Measurements from ENCODE around the gene RSPO3. TPM values are rescaled to one million over a fixed set of nuclear protein-coding genes. Genes with fewer than 3 reads are reported as not detected.

Gene RSPO3
- polyA plus RNA-seq, 2 of the 4 experiments (the other 2 are of a cell fraction) = 32.4 to 128 TPM

- DNase-seq (ENCODE audit: low read depth in 1 of 2, low spot score in 1 of 2) (peak in 1 of 2 experiments; percentile 27), ATAC-seq (peak; percentile 5 to 12; a peak in 3 of 6 replicates), FAIRE-seq (no peak)
- H3K4me2 ChIP-seq = peak overlapping the region; percentile 92
- peak overlapping the region; percentile 98 to 100 for H3K27ac ChIP-seq
- TF ChIP-seq MAX (IDR thresholded peaks at IDR 0.05) = peak; percentile 23; the same call in 1 of the 2 replicates
- no peak for TF ChIP-seq MAZ (IDR thresholded peaks at IDR 0.05; ENCODE audit: borderline replicate concordance, low read depth, low read length)
- 0 out of 2 replicates have a peak, but pooled peaks have one; percentile 7 for TF ChIP-seq POLR2A (IDR thresholded peaks at IDR 0.05; ENCODE audit: low read length)
- CTCF ChIA-PET = interaction anchor here (0.6 to 2.6 kb wide), 12 partner anchors 10 to 760 kb away, joined by 3 to 12 read pairs (median 4); no protein-coding TSS in a partner anchor
- 2% methylated on average over 9 of the region's 37 CpGs for WGBS (ENCODE audit: missing lambda C conversion rate)
- POLR2A ChIA-PET = interaction anchor here (0.5 to 1.5 kb wide), 2 partner anchors 18 to 591 kb away, joined by 3 to 12 read pairs; no protein-coding TSS in a partner anchor
- peak overlapping the region; percentile 90 for H3K4me3 ChIP-seq
- peaks cover 33% of the 10 kb centered on the region for H3K4me1 ChIP-seq
- no peaks in the 10 kb centered on the region for H3K9me3 ChIP-seq
These were observed 1.7 kb downstream of the RSPO3 start for GRCh38 chr6:127120023-127120786.

- H3K9me3 ChIP-seq = no peaks in the 10 kb centered on the region
- peak; percentile 41 to 91 for DNase-seq (ENCODE audit: low read depth in 1 of 2, low spot score in 1 of 2)
- ChIA-PET CTCF (interaction anchor here (0.6 to 2.6 kb wide), 20 partner anchors 9 to 1087 kb away, joined by 3 to 12 read pairs (median 4); no protein-coding TSS in a partner anchor), POLR2A (interaction anchor here (0.5 to 1.5 kb wide), 2 partner anchors 19 to 591 kb away, joined by 3 to 12 read pairs; no protein-coding TSS in a partner anchor)
- ATAC-seq = peak; percentile 65 to 73
- peaks cover 34% of the 10 kb centered on the region for H3K4me1 ChIP-seq
- WGBS (ENCODE audit: missing lambda C conversion rate) = 4% methylated on average over 23 of the region's 35 CpGs
- peak overlapping the region; percentile 90 for H3K4me3 ChIP-seq
- peak overlapping the region; percentile 92 for H3K4me2 ChIP-seq
- FAIRE-seq = peak; percentile 7
- peak overlapping the region; percentile 98 to 100 for H3K27ac ChIP-seq
- no peak for TF ChIP-seq CHD4 (IDR thresholded peaks at IDR 0.05; ENCODE audit: borderline replicate concordance)
- TF ChIP-seq HOXB13 (CRISPR knock-in tag; IDR thresholded peaks at IDR 0.05; ENCODE audit: low read depth) = no peak
- TF ChIP-seq HOXB5 (CRISPR knock-in tag; IDR thresholded peaks at IDR 0.05) = no peak
- no peak for TF ChIP-seq SREBF2 (IDR thresholded peaks at IDR 0.05)
- no peak for TF ChIP-seq HOXA7 (CRISPR knock-in tag; IDR thresholded peaks at IDR 0.05)
- TF ChIP-seq ZSCAN20 (CRISPR knock-in tag; IDR thresholded peaks at IDR 0.05) = no peak
- TF ChIP-seq HMGXB4 (CRISPR knock-in tag; IDR thresholded peaks at IDR 0.05; ENCODE audit: borderline replicate concordance) = no peak
- no peak for TF ChIP-seq FOXS1 (CRISPR knock-in tag; IDR thresholded peaks at IDR 0.05)
- no peak for TF ChIP-seq PHF8 (IDR thresholded peaks at IDR 0.05; ENCODE audit: borderline replicate concordance, low read depth)
- no peak for TF ChIP-seq MAZ (IDR thresholded peaks at IDR 0.05; ENCODE audit: borderline replicate concordance, low read depth, low read length)
- TF ChIP-seq GATA3 (IDR thresholded peaks at IDR 0.05; ENCODE audit: borderline replicate concordance) = no peak; the same call in 1 of the 2 replicates
- no peak for TF ChIP-seq HEYL (CRISPR knock-in tag; IDR thresholded peaks at IDR 0.05)
- no peak for TF ChIP-seq HES2 (IDR thresholded peaks at IDR 0.05)
- no peak for TF ChIP-seq HDAC2 (IDR thresholded peaks at IDR 0.05)
- TF ChIP-seq FOSB (CRISPR knock-in tag; IDR thresholded peaks at IDR 0.05) = no peak
- TF ChIP-seq MAX (IDR thresholded peaks at IDR 0.05) = peak; percentile 46
- no peak for TF ChIP-seq KDM1A (IDR thresholded peaks at IDR 0.05; ENCODE audit: low read depth)
- TF ChIP-seq ZC3H11A (IDR thresholded peaks at IDR 0.05) = no peak
- no peak for TF ChIP-seq NR3C1 (IDR thresholded peaks at IDR 0.05)
- TF ChIP-seq MAFK (IDR thresholded peaks at IDR 0.05; ENCODE audit: partially characterized antibody) = no peak
- no peak for TF ChIP-seq TFCP2L1 (CRISPR knock-in tag; IDR thresholded peaks at IDR 0.05)
- TF ChIP-seq EHMT2 (IDR thresholded peaks at IDR 0.05; ENCODE audit: low read depth) = no peak
- peak; percentile 89 to 92 for TF ChIP-seq RAD21 (conservative IDR thresholded peaks at IDR 0.05 in 1 of 2, IDR thresholded peaks at IDR 0.05 in 1 of 2)
- TF ChIP-seq CTCF (IDR thresholded peaks at IDR 0.05) = peak; percentile 76
- no peak for TF ChIP-seq EHF (CRISPR knock-in tag; IDR thresholded peaks at IDR 0.05)
- no peak for TF ChIP-seq RCOR1 (IDR thresholded peaks at IDR 0.05; ENCODE audit: low read depth, low read length)
- no peak for TF ChIP-seq RARB (CRISPR knock-in tag; IDR thresholded peaks at IDR 0.05)
- TF ChIP-seq CHD2 (IDR thresholded peaks at IDR 0.05; ENCODE audit: low read length, partially characterized antibody) = no peak
- peak in 1 of 2 experiments; percentile 42; a peak in 2 of 5 replicates for TF ChIP-seq JUN (IDR thresholded peaks at IDR 0.05)
- TF ChIP-seq MYC (IDR thresholded peaks at IDR 0.05; ENCODE audit: borderline replicate concordance, low read length) = no peak
- peak; percentile 60; the same call in 1 of the 2 replicates for TF ChIP-seq KDM5A (IDR thresholded peaks at IDR 0.05)
These were observed 2.5 kb downstream of the RSPO3 start for GRCh38 chr6:127120787-127121636.
